Effector CD4-positive, alpha-beta T cell (primary cell): ENCODE measurements around the gene REM1. TPM values are rescaled to one million over a fixed set of nuclear protein-coding genes. Genes with fewer than 3 reads are reported as not detected.
"Not testable (repeated sequence)": the region's sequence is repeated elsewhere in the genome, so short reads cannot be mapped to it uniquely, and the experiment has no call there.

ENCODE experiments used
- DNase-seq: peaks from one replicate; pipeline ENCODE4 v3.0.0-alpha.2; 2020
- total RNA-seq: gene quantifications from one replicate; lab custom pipeline; 2026; lab: John Stamatoyannopoulos, UW

The REM1 gene, protein sequence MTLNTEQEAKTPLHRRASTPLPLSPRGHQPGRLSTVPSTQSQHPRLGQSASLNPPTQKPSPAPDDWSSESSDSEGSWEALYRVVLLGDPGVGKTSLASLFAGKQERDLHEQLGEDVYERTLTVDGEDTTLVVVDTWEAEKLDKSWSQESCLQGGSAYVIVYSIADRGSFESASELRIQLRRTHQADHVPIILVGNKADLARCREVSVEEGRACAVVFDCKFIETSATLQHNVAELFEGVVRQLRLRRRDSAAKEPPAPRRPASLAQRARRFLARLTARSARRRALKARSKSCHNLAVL
- not detected for total RNA-seq

DNA sequence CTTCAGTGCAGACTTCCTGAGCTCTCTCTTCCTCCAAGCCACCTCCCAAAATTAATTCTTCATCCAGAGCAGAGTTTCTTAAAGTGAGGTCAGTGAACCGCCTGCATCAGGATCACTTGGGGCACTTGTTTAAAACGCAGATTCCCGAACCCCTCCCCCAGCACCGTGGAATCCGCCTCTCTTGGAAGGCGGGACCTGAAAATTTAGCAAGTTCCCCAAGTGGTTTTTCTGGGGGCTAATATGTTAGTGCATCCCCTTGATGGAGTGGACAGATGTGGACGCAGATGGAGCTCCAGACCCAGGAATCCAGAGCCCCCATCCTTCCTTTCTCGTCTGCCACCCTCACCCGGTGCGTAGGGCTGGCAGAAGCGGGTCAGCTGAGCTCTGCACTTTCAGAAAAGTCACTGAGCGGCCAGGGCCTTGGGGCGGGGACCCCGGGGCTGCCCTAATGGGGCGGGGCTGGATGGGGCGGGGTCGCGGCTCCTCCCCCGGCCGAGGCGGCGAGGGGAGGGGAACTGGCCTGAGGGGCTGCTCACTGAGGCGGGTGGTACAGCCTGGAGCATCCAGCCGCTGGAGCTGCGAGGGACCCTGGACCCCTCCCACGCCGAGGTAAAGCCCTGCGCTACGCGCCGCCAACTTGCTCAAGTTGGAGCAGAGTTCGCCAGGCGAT lies at the start of gene REM1, which contains the start of gene DEFB124:
TSS of gene REM1 (plus strand) at position 531 of the 670 bp plus-strand sequence. CDS start 1,158 bp downstream, outside the sequence.
TSS of gene DEFB124 (minus strand) at position 370 of the 670 bp plus-strand sequence. CDS start 2,114 bp downstream, outside the sequence.
- no peak for DNase-seq

DNA sequence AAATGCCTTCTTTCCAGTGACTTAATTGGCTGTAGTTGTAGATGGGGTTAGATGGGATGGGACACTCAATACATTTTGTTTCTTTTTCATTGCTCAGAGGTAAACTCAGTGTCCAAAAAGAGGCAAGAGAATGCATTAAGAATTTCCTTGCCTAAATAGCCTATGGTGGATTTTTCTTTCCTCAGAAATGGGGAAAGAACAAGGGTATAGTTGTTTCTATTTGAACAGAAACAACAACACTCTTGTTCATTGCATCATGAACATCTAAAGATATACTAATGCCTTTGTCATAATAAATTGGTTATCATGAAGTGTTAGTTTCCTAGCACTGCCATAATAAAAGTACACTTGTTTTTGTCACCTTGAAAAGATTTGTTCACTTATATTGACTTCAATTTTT lies 49.3 kb upstream of the REM1 start:
- DNase-seq, result no peak

DNA sequence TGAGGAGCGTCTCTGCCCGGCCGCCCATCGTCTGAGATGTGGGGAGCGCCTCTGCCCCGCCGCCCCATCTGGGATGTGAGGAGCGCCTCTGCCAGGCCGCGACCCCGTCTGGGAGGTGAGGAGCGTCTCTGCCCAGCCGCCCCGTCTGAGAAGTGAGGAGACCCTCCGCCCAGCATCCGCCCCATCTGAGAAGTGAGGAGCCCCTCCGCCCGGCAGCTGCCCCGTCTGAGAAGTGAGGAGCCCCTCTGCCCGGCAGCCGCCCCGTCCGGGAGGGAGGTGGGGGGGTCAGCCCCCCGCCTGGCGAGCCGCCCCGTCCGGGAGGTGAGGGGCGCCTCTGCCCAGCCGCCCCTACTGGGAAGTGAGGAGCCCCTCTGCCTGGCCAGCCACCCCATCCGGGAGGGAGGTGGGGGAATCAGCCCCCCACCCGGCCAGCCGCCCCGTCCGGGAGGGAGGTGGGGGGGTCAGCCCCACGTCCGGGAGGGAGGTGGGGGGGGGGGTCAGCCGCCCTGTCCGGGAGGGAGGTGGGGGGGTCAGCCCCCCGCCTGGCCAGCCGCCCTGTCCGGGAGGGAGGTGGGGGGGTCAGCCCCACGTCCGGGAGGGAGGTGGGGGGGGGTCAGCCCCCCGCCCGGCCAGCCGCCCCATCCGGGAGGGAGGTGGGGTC lies 48.1 kb upstream of the REM1 start:
- not testable (repeated sequence) for DNase-seq

DNA sequence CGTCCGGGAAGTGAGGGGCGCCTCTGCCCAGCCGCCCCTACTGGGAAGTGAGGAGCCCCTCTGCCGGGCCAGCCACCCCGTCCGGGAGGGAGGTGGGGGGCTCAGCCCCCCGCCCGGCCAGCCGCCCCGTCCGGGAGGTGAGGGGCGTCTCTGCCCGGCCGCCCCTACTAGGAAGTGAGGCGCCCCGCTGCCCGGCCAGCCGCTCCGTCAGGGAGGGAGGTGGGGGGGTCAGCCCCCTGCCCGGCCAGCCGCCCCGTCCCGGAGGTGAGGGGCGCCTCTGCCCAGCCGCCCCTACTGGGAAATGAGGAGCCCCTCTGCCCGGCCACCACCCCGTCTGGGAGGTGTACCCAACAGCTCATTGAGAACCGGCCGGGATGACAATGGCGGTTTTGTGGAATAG lies 47.5 kb upstream of the REM1 start:
- not testable (repeated sequence) for DNase-seq

DNA sequence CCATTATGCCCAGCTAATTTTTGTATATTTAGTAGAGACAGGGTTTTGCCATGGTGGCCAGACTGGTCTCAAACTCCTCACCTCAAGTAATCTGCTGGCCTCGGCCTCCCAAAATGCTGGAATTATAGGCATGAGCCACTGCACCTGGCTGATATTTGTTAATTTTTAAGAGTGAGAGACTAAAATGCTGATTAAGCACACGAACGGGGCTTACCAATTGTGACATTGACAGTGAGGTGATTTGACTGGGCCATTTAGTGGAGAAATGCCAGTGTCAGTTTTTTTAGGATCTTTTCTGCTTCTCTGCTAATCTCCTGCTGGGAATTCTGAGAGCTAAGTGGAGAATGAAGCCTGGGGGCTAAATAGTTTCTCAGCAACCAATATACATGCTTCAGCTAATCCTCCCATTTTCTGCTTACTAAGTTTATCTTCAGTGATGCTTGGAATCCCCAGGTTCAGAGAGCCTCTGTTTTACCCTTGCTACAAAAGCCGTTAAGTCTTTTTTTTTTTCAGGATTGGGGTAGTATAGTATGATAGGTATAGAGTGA lies 44.4 kb upstream of the REM1 start:
- no peak for DNase-seq

DNA sequence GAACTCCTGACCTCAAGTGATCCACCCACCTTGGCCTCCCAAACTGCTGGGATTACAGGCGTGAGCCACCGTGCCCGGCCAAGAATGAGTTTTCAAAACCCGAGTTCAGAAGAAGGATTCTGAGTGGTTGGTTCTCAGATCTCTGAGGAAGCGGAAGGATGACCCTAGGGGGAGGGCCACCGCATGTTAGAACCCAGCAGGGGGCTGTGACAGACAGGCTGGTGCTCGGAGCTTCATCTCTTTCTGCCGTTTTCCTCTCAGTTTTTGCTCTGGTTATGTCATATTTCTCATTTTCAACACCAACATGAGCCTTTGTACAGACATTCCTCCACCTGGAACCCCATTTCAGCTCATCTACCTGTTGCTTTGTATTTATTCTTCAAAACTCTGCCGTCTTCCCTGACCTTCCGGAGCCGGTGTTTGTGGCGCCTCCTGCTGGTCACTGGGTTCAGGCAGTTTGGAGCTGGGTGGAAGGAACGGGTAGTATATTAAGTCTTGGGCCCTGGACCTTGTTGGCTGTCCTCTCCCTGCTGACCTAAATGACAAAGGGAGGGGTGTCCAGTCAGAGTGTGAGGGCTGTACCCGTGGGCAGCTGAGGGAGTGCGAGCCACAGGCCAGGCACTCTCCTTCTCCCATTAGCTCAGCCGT lies 35.0 kb upstream of the REM1 start, which contains the start of gene DEFB123:
TSS of gene DEFB123 (plus strand) at position 621 of the 648 bp plus-strand sequence. CDS start 67 bp downstream, outside the sequence.
- DNase-seq, result no peak

DNA sequence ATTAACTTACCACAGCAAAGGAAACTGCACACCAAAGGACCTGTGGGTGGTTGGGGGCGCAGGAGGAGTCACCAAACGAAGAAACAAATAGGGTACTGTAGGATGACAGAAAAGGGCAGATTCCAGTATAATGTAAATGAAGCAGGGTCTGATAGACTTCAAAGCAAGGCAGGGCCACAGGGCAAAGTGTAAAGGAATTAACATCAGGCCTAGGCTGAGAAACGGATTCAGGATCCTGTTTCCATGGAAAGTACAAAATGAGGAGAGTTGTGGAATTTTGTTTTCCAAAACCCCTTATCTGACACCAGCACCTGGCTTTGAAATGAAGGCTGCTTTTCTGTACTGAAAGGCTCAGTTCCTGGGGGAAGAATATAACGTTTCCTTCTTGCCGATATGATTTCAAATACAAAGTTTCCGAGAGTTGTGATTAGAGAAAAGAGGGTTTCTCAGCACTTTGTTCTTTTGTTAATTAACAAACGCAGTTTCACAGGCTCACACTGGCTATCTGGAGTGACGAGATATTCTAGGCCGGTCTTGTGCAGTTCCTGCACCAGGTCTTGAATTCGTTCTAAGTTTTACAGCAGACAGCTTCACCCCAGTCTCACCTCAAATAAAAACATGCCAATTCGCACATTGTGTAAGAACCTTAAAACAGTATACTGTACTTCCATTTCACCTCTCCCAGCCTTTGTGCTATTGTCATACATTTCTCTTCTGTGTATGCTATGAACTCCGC lies 28.8 kb upstream of the REM1 start:
- no peak for DNase-seq

DNA sequence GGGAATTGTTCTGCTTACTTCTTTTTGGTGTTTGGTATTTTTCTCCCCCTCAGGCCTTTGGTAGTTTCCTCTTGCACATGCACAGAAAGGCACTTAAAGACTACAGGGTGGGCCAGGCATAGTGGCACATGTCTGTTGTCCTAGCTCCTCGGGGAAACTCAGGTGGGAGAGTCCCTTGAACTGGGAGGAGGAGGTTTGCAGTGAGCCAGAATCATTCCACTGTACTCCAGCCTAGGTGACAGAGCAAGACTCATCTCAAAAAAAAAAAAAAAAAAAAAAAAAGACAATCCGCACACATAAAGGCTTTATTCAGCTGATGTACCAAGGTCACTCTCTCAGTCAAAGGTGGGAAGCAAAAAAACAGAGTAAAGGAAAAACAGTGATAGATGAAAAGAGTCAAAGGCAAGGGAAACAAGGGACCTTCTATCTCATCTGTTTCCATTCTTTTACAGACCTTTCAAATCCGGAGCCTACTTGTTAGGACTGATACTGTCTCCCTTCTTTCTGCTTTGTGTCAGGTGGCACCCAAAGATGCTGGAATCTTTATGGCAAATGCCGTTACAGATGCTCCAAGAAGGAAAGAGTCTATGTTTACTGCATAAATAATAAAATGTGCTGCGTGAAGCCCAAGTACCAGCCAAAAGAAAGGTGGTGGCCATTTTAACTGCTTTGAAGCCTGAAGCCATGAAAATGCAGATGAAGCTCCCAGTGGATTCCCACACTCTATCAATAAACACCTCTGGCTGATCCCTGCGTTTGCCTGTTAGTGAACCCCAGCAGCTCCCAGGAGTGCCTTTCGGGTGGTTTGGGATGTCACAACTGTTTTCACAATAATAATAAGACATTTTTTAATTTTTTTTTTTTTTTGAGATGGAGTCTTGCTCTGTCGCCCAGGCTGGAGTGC lies 25.3 kb upstream of the REM1 start:
- no peak for DNase-seq

DNA sequence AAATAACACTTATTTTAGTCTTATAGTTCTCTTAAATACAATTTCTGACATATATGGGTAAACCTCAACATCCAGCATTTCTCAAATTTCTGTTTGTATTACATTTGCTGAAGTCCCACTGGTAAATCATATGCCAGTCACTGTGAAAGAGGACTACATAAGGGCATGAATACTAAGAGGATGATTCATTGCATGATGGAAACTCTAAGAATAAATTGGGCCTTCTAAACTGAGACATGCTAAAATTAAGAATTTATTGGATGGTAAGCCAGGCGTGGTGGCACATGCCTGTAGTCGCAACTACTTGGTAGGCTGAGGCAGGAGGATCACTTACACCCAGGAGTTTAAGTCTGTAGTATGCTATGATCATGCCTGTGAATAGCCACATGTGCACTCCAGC lies 22.5 kb upstream of the REM1 start:
- no peak for DNase-seq

DNA sequence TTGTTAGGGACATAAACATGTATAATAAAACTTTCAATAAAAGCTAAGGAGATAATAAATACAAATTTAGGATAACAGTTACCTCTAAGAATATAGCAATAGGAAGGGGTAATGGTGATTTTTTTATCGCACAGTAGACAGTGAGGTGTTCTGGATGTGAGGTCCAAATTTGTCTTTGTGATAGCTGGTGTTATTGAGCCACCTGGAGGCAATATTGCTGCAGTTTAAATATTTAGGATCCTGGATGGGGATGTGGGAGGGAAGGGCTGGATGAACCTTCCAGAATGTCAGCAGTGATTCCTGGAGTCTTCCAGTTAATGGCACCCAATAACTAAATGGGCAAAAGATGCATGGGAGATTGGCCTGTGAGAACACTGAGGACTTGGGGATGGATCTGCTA lies 20.7 kb upstream of the REM1 start:
- DNase-seq, result no peak

DNA sequence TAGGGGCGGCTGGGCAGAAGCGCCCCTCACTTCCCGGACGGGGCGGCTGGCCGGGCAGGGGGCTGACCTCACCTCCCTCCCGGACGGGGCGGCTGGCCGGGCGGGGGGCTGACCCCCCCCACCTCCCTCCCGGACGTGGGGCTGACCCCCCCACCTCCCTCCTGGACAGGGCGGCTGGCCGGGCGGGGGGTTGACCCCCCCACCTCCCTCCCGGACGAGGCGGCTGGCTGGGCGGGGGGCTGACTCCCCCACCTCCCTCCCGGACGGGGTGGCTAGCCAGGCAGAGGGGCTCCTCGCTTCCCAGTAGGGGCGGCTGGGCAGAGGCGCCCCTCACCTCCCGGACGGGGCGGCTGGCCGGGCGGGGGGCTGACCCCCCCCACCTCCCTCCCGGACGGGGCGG lies 4.1 kb upstream of the REM1 start:
- DNase-seq, result not testable (repeated sequence)

DNA sequence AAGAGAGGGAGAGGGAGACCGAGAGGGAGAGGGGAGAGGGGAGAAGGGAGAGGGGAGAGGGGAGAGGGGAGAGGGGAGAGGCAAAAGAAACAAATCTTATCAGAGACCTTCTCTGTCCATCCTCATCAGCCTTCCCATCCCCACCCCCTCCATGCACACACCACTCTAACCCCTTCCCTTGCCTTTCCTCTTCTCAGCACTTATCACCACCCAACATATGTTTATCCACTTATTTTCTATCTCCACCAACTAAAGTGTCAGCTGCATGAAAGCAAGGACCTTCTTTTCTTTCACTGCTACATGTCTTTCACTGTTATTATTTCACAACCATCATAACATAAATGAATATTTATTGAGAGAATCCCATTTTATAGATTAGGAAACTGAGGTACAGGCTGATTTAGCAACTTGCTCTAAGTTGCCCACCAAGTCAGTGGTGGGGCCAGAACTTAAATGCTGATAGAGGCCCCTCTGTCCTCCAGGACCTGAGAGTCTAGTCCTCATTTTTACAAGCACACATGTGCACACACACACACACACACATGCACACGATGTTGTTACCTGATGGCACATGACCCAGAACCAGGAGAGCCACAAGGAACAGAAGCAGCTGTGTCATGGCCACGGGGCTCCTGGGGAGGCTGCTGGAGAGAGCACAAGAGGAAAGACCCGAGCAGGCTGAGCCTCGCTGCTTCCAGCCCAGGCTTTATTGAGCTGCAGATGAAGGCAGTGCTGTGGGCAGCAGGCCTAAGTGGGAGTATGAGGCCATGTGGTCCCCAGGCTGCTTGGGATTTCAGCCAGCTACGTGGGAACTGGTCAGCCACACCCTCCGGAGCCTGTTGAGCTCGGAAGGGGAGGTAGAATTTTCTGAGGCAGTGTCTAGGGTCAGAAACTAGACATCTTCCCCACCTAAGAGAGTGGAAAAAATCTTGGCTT lies 2.4 kb upstream of the REM1 start:
- DNase-seq, result no peak

DNA sequence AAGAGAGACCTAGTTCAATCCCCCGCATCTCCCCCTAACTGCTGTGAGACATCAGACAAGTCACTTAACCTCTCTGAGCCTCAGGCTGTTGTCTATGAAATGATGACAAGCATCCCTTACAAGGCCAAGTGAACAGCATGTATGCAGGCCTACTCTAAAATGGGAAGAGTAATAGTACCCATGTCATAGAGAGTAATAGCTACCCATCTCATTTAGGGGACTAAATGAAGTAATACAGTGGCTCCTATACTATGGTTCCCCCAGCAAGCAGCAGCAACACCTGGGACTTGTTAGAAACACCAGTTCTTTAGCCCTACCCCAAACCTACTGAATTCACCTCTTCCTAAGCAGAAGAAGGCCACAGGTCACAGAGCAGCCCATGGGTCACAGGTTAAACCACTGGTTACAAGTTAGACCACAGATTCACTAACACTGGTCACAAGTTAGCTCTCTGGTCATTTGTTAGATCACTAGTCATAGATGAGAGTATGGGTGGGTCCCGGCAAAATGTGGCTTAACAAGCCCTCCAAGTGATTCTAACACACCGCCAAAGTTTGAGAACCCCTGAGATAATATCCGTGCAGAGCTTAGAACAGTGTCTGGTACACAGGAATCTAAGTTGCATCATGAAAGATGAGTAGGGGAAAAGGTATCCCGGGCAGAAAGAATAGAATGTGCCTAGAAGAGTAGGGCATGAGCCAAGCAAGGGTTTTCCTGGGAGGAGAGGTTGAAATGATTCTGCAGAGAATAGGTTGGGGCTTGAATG lies 1.6 kb upstream of the REM1 start:
- no peak for DNase-seq

DNA sequence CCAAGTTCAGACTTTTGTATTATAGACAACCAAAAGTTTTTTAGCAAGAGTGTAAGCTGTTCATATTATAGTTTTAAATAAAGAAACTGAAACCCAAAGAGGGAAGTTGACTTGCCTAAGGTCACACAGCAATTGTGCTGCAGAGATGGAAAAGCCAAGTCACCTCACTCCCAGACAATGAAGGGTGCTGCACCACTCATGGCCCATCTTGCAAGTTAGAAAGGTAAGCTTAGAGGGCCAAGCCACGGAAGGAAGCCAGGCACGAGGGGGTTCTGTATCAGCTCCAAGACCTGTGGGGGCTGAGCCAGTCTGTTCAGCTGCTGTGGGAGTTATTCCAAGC lies 1.0 kb upstream of the REM1 start:
- DNase-seq, result no peak

DNA sequence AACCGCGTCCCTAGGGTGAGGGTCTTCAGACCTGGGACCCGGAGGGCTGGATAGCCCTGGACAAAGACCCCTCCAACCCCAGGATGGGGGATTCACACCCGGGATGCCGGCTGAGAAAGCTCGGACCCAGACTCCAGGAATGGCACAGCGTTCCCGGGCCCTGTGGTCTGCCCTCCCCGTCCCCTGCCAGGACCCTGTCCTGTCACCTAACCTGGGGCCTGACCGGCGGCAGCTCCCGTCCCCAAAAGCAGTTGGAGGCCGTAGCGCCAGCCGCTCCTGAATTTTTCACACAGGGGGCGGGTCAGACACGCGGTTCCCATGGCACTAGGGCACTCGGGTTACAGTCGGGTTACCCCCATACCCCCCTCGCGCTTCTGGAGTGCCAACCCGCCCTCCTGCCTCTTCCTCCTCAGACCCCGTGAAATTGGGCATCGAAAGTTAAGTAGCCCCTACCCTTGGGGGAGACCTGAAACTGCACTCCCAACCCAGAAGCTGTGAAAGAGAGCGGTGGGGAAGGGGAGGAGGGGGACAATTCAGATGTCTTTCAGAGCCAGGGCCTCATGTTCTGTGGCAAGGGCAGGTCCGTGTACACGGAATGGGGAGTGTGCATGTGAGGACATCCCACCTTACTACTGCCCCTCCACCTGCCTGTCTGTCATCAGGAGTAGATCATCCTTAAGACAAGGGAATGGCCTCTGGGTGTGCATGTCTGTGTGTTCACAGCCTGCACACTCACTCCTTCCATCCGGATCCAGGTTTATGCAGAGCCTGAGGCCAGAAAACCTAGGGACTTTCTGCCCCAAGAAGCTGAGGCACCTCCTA lies 595 bp downstream of the REM1 start:
- no peak for DNase-seq

DNA sequence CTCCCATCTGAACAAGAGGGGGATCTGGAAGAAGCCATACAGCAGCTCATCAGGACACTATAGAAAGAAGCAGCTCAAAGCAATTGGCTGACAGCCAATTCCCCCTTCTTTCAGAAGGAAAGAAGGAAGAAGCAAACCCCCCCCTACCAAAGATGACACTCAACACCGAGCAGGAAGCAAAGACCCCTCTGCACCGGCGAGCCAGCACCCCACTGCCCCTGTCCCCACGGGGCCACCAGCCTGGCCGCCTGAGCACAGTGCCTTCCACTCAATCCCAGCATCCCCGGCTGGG lies 1.2 kb downstream of the REM1 start:
- no peak for DNase-seq

DNA sequence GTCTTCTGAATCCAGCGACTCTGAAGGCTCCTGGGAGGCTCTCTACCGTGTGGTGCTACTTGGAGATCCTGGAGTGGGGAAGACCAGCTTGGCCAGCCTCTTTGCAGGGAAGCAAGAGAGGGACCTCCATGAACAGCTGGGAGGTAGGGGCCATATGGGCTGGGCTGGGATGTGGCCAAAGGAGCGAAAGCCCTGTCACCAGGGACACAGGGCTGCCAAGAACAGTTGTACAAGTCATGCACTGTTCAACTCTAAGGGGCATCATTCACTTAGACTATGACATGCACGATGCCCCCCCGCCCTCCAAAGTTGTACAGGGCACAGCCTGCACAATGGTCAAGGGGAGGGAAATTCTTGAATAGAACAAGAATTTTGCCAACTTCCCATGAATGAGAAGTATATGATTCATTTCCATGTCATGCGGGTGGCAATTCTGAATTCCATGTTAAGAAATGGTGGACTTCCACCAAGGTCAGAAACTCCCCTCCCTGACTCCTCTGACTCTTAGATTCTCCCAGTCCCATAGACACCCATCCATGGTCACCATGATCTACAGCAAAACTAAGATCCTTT lies 1.6 kb downstream of the REM1 start:
- no peak for DNase-seq

DNA sequence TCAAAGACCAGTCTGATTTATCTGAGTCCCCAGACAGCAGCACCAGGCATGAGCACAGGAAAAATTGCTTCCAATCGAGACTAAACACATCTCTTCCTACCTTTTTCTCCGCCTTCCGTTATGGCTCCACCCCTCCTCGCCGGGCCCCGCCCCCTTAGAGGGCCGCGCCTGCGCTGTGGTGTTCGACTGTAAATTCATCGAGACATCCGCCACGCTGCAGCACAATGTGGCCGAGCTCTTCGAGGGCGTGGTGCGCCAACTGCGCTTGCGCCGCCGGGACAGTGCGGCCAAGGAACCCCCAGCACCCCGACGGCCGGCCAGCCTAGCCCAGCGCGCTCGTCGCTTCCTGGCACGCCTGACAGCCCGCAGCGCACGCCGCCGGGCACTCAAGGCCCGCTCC lies 8.9 kb downstream of the REM1 start:
- no peak for DNase-seq
